SIG-M5 treated with dmso at 0.1 percent for 504 hours (cell line): Measurements from ENCODE around the gene EIF3C.
"Not testable (repeated sequence)": the region's sequence is repeated elsewhere in the genome, so short reads cannot be mapped to it uniquely, and the experiment has no call there.

Experiments used
- DNase-seq: peaks from one replicate; lab custom pipeline; 2025; ENCODE audit not compliant: unreplicated experiment; lab: John Stamatoyannopoulos, UW

The EIF3C gene, protein sequence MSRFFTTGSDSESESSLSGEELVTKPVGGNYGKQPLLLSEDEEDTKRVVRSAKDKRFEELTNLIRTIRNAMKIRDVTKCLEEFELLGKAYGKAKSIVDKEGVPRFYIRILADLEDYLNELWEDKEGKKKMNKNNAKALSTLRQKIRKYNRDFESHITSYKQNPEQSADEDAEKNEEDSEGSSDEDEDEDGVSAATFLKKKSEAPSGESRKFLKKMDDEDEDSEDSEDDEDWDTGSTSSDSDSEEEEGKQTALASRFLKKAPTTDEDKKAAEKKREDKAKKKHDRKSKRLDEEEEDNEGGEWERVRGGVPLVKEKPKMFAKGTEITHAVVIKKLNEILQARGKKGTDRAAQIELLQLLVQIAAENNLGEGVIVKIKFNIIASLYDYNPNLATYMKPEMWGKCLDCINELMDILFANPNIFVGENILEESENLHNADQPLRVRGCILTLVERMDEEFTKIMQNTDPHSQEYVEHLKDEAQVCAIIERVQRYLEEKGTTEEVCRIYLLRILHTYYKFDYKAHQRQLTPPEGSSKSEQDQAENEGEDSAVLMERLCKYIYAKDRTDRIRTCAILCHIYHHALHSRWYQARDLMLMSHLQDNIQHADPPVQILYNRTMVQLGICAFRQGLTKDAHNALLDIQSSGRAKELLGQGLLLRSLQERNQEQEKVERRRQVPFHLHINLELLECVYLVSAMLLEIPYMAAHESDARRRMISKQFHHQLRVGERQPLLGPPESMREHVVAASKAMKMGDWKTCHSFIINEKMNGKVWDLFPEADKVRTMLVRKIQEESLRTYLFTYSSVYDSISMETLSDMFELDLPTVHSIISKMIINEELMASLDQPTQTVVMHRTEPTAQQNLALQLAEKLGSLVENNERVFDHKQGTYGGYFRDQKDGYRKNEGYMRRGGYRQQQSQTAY

GRCh38 chr16:28711220-28712083, at the start of gene EIF3C:
Gene EIF3C, plus strand, starts transcription at chr16:28711464. Its CDS starts 223 bp downstream, at chr16:28711687.
- not testable (repeated sequence) for DNase-seq

GRCh38 chr16:28666264-28666663, 45.0 kb upstream of the EIF3C start:
- not testable (repeated sequence) for DNase-seq

GRCh38 chr16:28667480-28667879, 43.8 kb upstream of the EIF3C start:
- not testable (repeated sequence) for DNase-seq

DNA sequence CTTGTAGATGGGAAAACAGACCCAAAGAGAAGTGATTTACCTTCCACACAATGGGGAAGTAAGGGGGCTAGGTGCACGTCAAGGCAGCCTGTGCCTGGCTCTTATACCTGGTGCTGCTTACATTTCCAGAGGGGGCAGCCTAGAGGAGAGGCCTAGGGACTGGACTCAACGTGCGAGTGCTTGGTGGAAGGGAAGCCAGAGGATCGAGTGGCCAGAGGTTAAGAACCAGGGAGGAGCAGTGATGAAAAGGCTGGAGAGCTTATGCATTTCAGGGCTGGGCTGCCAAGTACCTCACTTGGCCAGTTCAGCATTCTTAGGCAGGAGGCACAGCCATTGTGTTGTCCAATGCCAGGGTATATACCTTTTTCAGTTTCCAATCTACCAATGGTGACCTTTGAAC, 43.1 kb upstream of the EIF3C start:
- DNase-seq = not testable (repeated sequence)

DNA sequence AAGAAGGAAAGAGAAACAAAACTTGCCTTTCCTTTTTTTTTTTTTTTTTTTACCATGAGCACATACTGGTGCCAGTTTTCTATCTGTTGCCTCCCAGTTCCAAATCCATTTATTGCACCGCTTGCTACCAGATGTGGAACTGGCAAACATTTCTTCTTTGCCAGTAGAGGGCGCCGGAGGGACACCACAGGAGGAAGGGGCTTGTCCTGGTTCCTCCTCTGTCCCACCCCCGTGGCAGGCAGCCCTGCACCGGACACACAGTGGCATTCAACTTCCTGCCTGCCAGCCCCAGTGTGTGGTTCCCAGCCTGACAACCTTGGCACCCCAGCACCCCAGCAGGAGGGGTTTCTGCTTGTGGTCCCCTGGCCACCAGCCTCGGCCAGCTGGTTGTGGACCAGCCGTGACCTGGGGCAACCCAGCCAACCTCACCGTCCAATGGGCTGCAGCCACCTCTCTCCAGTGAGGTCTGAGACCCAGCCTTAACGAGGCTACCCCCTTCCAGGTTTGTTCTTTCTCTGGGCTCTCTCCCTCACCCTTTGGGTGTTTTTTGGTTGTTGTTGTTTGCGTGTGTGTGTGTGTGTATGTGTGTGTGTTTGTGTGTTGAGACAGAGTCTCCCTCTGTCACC, 22.8 kb upstream of the EIF3C start:
- not testable (repeated sequence) for DNase-seq

GRCh38 chr16:28689425-28689824, 21.8 kb upstream of the EIF3C start:
- DNase-seq = not testable (repeated sequence)

DNA sequence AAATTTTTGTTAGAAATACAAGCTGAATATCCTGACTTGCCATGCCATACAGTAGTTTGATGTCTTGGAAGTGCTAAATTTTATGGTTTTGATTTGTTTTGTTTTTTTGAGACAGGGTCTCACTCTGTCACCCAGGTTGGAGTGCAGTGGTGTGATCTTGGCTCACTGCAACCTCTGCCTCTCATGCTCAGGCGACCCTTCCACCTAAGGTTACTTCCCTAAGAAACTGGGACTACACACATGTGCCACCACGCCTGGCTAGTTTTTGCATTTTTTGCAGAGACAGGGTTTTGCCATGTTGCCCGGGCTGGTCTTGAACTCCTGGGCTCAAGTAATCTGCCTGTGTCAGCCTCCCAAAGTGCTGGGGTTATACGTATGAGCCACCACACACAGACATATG, 19.5 kb upstream of the EIF3C start:
- not testable (repeated sequence) for DNase-seq

GRCh38 chr16:28693257-28693950, 17.9 kb upstream of the EIF3C start:
- DNase-seq = not testable (repeated sequence)

- not testable (repeated sequence) for DNase-seq
These were observed 11.5 kb upstream of the EIF3C start for GRCh38 chr16:28699792-28700191.

DNA sequence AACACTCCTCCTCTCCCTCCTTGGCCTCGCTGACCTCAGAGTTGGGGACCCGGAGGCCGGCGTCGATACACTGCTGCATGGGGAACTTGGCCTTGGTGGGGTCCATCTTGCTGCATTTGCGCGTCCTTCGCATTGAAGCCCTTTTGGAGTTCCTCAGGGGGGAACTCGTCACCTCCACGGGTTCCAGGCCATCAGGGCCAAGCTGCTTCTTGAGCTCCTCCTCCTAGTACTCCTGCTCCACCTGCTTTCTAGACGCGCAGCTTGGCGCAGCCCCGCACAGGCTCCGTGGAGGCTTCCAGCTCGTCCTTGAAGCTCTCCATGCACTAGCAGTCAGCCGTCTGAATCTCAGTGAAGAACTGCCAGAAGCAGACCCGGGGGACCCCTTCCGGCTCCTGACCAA, 10.9 kb upstream of the EIF3C start:
- DNase-seq = not testable (repeated sequence)

DNA sequence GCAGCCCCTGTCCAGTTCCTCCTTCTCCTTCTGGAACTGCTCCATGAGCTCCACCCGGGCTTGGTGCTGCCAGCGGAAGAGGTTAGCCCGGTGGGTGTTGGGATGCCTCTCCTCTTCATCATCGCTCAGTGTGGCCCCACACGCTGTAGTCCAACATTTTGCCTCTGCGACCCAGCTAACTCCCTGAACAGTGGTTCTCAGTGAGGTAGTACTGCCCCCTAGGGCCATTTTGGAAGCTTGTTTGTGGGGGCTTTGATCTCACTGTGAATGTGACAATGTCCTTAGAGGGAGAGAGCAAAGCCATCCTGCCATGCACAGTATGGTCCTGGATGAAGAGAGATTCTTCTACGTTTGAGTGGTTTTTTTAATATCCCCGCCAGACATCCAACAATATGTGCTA, 9.9 kb upstream of the EIF3C start:
- DNase-seq = not testable (repeated sequence)

DNA sequence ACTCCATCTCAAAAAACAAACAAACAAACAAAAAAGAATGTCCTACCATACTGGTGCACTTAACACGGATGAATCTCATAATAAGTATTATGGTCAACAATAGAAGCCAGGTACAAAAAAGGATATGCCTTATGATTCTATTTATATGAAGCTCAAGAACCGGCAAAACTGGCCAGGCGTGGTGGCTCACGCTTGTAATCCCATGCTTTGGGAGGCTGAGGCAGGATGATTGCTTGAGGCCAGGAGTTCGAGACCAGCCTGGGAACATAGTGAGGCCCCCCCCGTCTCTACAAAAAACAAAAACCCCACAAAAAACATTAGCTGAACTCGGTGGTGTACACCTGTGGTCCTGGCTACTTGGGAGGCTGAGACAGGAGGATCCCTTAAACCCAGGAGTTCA, 7.0 kb upstream of the EIF3C start:
- not testable (repeated sequence) for DNase-seq

GRCh38 chr16:28722852-28723650, 11.8 kb downstream of the EIF3C start:
- DNase-seq = not testable (repeated sequence)

- not testable (repeated sequence) for DNase-seq
These were observed 20.0 kb downstream of the EIF3C start for GRCh38 chr16:28731253-28731652.

DNA sequence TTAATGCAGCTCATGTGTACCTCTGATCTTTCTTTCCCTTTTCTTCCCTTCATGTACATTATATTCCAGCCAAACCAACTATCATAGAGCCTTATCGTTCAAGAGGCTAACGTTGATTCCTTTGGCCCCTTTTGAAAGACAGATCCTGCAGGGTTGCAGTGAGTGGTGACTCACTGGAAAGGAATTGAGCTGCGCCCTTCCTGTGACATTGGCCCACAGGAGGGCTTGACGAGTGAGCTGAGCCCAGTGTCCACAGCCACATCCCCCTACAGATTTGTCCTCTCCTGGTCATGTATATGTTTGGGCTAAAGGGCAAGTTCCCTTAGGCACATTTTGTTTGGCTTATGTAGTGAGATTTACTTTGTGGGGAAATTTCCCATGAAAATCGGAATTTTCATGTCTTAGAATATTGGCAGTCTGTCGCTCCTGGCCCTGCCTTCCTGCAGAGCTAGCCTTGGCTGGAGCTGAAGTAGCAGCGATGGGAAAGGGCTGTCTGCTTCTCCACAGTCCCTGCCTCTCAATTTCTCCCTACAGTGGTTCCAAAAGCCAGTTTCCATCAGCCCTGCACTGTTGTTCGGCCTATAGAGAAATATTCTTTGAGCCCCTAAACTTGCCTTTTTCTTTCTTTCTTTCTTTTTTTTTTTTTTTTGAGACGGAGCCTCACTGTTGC, 21.3 kb downstream of the EIF3C start:
- DNase-seq = not testable (repeated sequence)

DNA sequence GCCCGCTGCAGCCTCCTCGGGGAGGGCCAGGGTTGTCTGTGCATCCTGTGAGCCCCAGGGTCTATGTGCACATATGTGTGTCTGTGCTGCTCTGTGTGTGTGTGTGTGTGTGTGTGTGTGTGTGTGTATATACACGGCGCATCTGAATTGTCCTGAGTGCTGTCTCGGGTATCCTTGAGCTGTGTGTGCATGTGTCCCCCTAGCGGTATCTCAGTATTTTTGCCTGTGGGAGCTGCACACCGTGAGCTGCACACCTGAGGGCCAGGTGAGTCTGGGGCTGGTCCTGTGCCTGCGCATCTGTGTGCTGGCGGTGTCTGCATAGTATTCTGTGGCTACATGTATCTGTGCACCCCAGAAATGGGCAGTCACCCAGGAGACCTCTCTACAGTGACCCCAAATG, 28.5 kb downstream of the EIF3C start:
- DNase-seq = not testable (repeated sequence)

- not testable (repeated sequence) for DNase-seq
These were observed 29.4 kb downstream of the EIF3C start for GRCh38 chr16:28740631-28741030.

GRCh38 chr16:28741295-28741694, 30.0 kb downstream of the EIF3C start:
- DNase-seq = not testable (repeated sequence)
